ENCODE measurements around the gene IL31RA.

Gene IL31RA

DNA sequence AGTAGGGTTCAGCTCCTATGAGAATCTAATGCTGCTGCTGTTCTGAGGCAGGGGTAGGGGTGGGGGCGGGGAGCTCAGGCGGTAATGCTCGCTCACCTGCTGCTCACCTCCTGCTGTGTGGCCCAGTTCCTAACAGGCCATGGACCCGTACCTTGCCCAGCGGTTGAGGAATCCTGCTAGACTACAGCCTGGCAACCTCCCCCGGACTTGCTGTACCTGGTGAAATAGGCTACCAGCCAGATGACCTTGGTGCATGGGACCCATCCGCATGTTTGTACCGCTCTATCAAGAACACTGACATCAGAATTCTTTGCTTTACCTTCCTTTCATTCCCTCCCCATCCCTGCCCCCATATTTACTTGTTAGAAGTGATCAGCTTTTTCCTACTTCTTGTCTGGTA, 15.3 kb downstream of the IL31RA start:
- Histone ChIP-seq H3K4me1 (ENCODE audit: insufficient read depth, low read length) (no peaks in the 10 kb centered on the region), H3K4me3 (ENCODE audit: low read length) (no peak overlapping the region), H3K36me3 (ENCODE audit: insufficient read depth, low read length) (no peaks in the 10 kb centered on the region), H3K9me3 (ENCODE audit: low read length) (no peaks in the 10 kb centered on the region), H2AFZ (ENCODE audit: low read depth, low read length) (no peak overlapping the region), H3K27me3 (ENCODE audit: insufficient read depth, low read length) (no peaks in the 10 kb centered on the region)

GRCh38 chr5:55866934-55867333, 15.8 kb downstream of the IL31RA start:
- Histone ChIP-seq H2AFZ (ENCODE audit: low read depth, low read length) (no peak overlapping the region), H3K4me1 (ENCODE audit: insufficient read depth, low read length) (no peaks in the 10 kb centered on the region), H3K36me3 (ENCODE audit: insufficient read depth, low read length) (no peaks in the 10 kb centered on the region), H3K4me3 (ENCODE audit: low read length) (no peak overlapping the region), H3K9me3 (ENCODE audit: low read length) (no peaks in the 10 kb centered on the region), H3K27me3 (ENCODE audit: insufficient read depth, low read length) (no peaks in the 10 kb centered on the region)

DNA sequence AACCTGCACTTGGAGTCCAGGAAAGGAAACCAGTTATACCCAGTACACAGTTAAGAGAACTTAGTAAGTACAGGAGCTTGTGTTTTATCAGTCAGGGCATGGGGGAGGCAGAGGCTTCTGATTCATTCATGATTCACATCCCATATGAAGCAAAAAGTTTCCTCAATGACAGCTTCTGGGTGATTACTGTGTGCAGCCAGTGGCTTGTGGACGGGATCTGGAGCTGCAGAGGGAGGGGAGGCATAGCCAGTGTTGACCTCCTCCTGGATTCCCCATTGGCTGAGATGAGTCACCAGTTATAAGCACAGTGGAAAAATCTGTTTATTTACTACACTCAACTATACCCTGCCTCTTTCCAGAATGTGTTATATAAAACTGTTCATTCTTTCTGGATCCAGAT, 17.7 kb downstream of the IL31RA start:
- Histone ChIP-seq H2AFZ (ENCODE audit: low read depth, low read length) (no peak overlapping the region), H3K36me3 (ENCODE audit: insufficient read depth, low read length) (no peaks in the 10 kb centered on the region), H3K9me3 (ENCODE audit: low read length) (no peaks in the 10 kb centered on the region), H3K4me3 (ENCODE audit: low read length) (no peak overlapping the region), H3K27me3 (ENCODE audit: insufficient read depth, low read length) (no peaks in the 10 kb centered on the region), H3K4me1 (ENCODE audit: insufficient read depth, low read length) (no peaks in the 10 kb centered on the region)

DNA sequence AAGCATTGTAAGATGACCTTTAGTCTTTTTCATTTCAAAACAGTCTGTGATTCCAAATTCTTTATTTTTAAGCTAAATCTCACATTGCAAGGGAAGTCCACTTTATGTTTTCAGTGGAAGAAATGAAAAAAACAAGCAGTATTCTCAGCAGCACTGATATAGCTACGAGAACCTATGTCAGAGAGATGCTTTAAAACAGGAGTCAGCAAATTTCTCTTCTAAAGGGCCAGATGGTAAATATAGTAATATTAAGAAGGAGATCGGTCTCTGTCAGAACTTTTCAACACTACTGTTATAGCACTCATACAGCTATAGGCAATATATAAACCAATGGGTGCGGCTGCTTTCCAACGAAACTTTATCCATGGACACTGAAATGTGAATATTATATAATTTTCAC, 18.7 kb downstream of the IL31RA start:
- Histone ChIP-seq H3K4me3 (ENCODE audit: low read length) (no peak overlapping the region), H3K4me1 (ENCODE audit: insufficient read depth, low read length) (no peaks in the 10 kb centered on the region), H2AFZ (ENCODE audit: low read depth, low read length) (no peak overlapping the region), H3K27me3 (ENCODE audit: insufficient read depth, low read length) (no peaks in the 10 kb centered on the region), H3K36me3 (ENCODE audit: insufficient read depth, low read length) (no peaks in the 10 kb centered on the region), H3K9me3 (ENCODE audit: low read length) (no peaks in the 10 kb centered on the region)

- Histone ChIP-seq H3K36me3 (ENCODE audit: insufficient read depth, low read length) (no peaks in the 10 kb centered on the region), H3K9me3 (ENCODE audit: low read length) (no peaks in the 10 kb centered on the region), H3K27me3 (ENCODE audit: insufficient read depth, low read length) (no peaks in the 10 kb centered on the region), H3K4me3 (ENCODE audit: low read length) (no peak overlapping the region), H3K4me1 (ENCODE audit: insufficient read depth, low read length) (no peaks in the 10 kb centered on the region), H2AFZ (ENCODE audit: low read depth, low read length) (no peak overlapping the region)
These were observed 22.1 kb downstream of the IL31RA start for GRCh38 chr5:55873234-55873633.

- Histone ChIP-seq H3K27me3 (ENCODE audit: insufficient read depth, low read length) (no peaks in the 10 kb centered on the region), H2AFZ (ENCODE audit: low read depth, low read length) (no peak overlapping the region), H3K36me3 (ENCODE audit: insufficient read depth, low read length) (no peaks in the 10 kb centered on the region), H3K4me1 (ENCODE audit: insufficient read depth, low read length) (no peaks in the 10 kb centered on the region), H3K4me3 (ENCODE audit: low read length) (no peak overlapping the region), H3K9me3 (ENCODE audit: low read length) (no peaks in the 10 kb centered on the region)
These were observed 26.5 kb downstream of the IL31RA start for GRCh38 chr5:55877655-55878054.

DNA sequence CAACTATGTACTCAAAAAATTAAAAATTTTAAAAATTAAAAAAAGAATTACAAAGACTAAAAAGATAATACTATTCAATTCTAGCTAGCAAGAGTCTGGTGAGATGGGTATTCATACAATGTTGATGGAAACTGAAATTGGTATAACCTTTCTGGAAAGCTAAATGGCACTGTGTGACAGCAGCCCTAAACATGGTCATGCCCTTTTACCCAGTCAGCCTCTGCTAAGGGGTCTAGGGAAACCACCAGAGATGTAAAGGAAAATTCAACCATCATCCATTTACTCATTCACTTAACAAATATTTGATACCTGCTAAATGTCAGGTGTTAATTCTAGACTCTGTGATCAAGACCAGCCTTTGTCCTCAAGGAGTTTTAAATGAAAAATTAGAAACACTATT, 29.3 kb downstream of the IL31RA start:
- no peaks in the 10 kb centered on the region for H3K27me3 ChIP-seq (ENCODE audit: insufficient read depth, low read length)
- no peak overlapping the region for H2AFZ ChIP-seq (ENCODE audit: low read depth, low read length)
- no peaks in the 10 kb centered on the region for H3K9me3 ChIP-seq (ENCODE audit: low read length)
- H3K4me1 ChIP-seq (ENCODE audit: insufficient read depth, low read length), result no peaks in the 10 kb centered on the region
- no peaks in the 10 kb centered on the region for H3K36me3 ChIP-seq (ENCODE audit: insufficient read depth, low read length)
- H3K4me3 ChIP-seq (ENCODE audit: low read length), result no peak overlapping the region

GRCh38 chr5:55885359-55885758, 34.2 kb downstream of the IL31RA start:
- Histone ChIP-seq H3K4me3 (ENCODE audit: low read length) (no peak overlapping the region), H3K9me3 (ENCODE audit: low read length) (no peaks in the 10 kb centered on the region), H3K27me3 (ENCODE audit: insufficient read depth, low read length) (peaks cover 3% of the 10 kb centered on the region), H3K4me1 (ENCODE audit: insufficient read depth, low read length) (no peaks in the 10 kb centered on the region), H2AFZ (ENCODE audit: low read depth, low read length) (no peak overlapping the region), H3K36me3 (ENCODE audit: insufficient read depth, low read length) (no peaks in the 10 kb centered on the region)

- Histone ChIP-seq H3K27me3 (ENCODE audit: insufficient read depth, low read length) (peaks cover 3% of the 10 kb centered on the region), H3K9me3 (ENCODE audit: low read length) (peaks cover 3% of the 10 kb centered on the region), H3K4me1 (ENCODE audit: insufficient read depth, low read length) (no peaks in the 10 kb centered on the region), H2AFZ (ENCODE audit: low read depth, low read length) (no peak overlapping the region), H3K36me3 (ENCODE audit: insufficient read depth, low read length) (no peaks in the 10 kb centered on the region), H3K4me3 (ENCODE audit: low read length) (no peak overlapping the region)
These were observed 37.0 kb downstream of the IL31RA start for GRCh38 chr5:55888205-55888604.

DNA sequence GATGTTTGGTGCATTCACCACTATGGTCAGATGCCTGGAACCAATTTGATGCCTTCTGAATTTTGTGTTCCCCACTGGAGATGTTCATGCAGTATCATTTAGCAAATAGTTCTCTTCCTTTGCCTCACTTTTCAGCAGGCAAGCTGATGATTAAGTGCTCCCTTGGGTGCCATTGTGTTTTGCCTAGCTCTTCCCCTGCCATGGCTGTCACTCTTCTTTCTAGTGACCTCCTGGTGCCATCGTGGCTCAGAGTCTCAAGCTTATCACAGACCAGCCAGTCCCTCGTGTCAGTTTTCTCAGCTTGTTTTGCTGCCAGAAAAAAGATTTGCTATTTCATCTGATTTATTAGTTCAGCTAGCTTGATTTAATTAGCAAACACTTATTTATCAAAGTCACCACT, 41.3 kb downstream of the IL31RA start:
- H3K4me3 ChIP-seq (ENCODE audit: low read length), result no peak overlapping the region
- no peaks in the 10 kb centered on the region for H3K27me3 ChIP-seq (ENCODE audit: insufficient read depth, low read length)
- H2AFZ ChIP-seq (ENCODE audit: low read depth, low read length), result no peak overlapping the region
- no peaks in the 10 kb centered on the region for H3K4me1 ChIP-seq (ENCODE audit: insufficient read depth, low read length)
- H3K9me3 ChIP-seq (ENCODE audit: low read length), result peaks cover 3% of the 10 kb centered on the region
- H3K36me3 ChIP-seq (ENCODE audit: insufficient read depth, low read length), result no peaks in the 10 kb centered on the region

DNA sequence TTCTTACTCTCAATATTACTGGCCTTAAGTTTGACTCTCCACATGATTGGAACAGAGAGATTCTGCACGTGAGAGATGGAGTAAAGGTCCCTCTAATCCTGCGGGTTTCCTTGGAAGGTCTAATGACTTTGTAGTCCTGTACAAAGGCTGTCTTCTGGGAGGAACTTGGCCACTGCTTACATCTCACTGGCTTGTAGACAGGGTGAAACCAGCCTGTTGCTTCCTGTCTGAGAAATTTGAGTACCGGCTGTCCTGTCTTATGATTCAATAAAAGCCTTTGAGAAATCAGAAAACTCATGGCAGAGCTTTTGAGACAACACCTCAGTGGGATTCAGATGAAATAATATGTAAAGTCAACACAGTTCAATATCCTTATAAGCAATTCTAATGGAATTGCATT, 43.0 kb downstream of the IL31RA start:
- Histone ChIP-seq H3K36me3 (ENCODE audit: insufficient read depth, low read length) (no peaks in the 10 kb centered on the region), H2AFZ (ENCODE audit: low read depth, low read length) (no peak overlapping the region), H3K27me3 (ENCODE audit: insufficient read depth, low read length) (no peaks in the 10 kb centered on the region), H3K9me3 (ENCODE audit: low read length) (peaks cover 3% of the 10 kb centered on the region), H3K4me3 (ENCODE audit: low read length) (no peak overlapping the region), H3K4me1 (ENCODE audit: insufficient read depth, low read length) (no peaks in the 10 kb centered on the region)

- Histone ChIP-seq H3K4me3 (ENCODE audit: low read length) (no peak overlapping the region), H3K36me3 (ENCODE audit: insufficient read depth, low read length) (no peaks in the 10 kb centered on the region), H3K4me1 (ENCODE audit: insufficient read depth, low read length) (no peaks in the 10 kb centered on the region), H2AFZ (ENCODE audit: low read depth, low read length) (no peak overlapping the region), H3K9me3 (ENCODE audit: low read length) (peaks cover 3% of the 10 kb centered on the region), H3K27me3 (ENCODE audit: insufficient read depth, low read length) (no peaks in the 10 kb centered on the region)
These were observed 44.2 kb downstream of the IL31RA start for GRCh38 chr5:55895346-55895745.

DNA sequence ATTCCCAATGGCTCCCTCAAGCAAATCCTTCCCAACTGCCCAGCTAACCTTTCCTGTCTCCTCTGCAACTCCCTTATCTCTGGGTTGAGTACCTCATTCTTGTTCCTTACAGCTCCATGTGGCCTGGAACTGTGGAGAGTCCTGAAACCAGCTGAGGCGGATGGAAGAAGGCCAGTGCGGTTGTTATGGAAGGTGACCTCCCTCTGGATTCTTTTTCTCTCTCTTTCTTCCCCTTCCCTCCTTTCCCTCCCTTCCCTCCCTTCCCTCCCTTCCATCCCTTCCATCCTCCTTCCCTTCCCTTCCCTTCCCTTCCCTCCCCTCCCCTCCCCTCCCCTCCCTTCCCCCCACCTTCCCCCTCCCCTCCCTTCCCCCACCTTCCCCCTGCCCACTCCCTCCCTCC, 45.1 kb downstream of the IL31RA start:
- H3K36me3 ChIP-seq (ENCODE audit: insufficient read depth, low read length), result no peaks in the 10 kb centered on the region
- no peaks in the 10 kb centered on the region for H3K27me3 ChIP-seq (ENCODE audit: insufficient read depth, low read length)
- no peaks in the 10 kb centered on the region for H3K4me1 ChIP-seq (ENCODE audit: insufficient read depth, low read length)
- H3K9me3 ChIP-seq (ENCODE audit: low read length), result peaks cover 3% of the 10 kb centered on the region
- no peak overlapping the region for H3K4me3 ChIP-seq (ENCODE audit: low read length)
- H2AFZ ChIP-seq (ENCODE audit: low read depth, low read length), result no peak overlapping the region

DNA sequence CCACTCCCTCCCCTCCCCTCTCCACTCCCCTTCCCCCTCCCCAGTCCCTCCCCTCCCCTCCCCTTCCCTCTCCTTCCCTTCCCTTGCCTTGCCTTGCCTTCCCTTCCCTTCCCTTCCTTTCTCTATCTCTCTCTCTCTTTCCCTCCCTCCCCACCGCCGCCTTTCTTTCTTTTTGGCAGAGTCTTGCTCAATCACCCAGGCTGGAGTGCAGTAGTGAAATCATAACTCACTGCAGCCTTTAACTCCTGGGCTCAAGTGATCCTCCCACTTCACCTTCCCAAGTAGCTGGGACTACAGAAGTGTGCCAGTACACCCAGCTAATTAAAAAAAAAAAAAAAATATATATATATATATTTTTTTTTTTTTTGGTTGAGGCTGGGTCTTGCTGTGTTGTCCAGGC, 45.5 kb downstream of the IL31RA start:
- Histone ChIP-seq H2AFZ (ENCODE audit: low read depth, low read length) (no peak overlapping the region), H3K36me3 (ENCODE audit: insufficient read depth, low read length) (no peaks in the 10 kb centered on the region), H3K4me1 (ENCODE audit: insufficient read depth, low read length) (no peaks in the 10 kb centered on the region), H3K9me3 (ENCODE audit: low read length) (peaks cover 3% of the 10 kb centered on the region), H3K4me3 (ENCODE audit: low read length) (no peak overlapping the region), H3K27me3 (ENCODE audit: insufficient read depth, low read length) (no peaks in the 10 kb centered on the region)
